ENCODE measurements around the gene H1-8.

Gene H1-8

GRCh38 chr3:129567939-129568338, 25.0 kb downstream of the H1-8 start:
- Histone ChIP-seq H3K36me3 (ENCODE audit: control insufficient read depth in 2 of 2, insufficient read depth in 2 of 2, low read length in 2 of 2) (peaks cover 8 to 16% of the 10 kb centered on the region in 2 donors), H3K9ac (ENCODE audit: low read depth in 1 of 2, low read length in 2 of 2) (no peak overlapping the region), H3K27ac (ENCODE audit: low read depth in 2 of 2, low read length in 2 of 2) (no peak overlapping the region), H3K4me1 (ENCODE audit: control insufficient read depth in 2 of 2, insufficient read depth in 2 of 2, low read length in 2 of 2) (peaks cover 0 to 4% of the 10 kb centered on the region in 2 donors), H3K27me3 (ENCODE audit: control insufficient read depth in 2 of 2, insufficient read depth in 2 of 2, low read length in 2 of 2) (no peaks in the 10 kb centered on the region), H3K4me3 (ENCODE audit: low read length in 2 of 2) (no peak overlapping the region), H3K9me3 (ENCODE audit: control insufficient read depth in 2 of 2, low read length in 2 of 2) (no peaks in the 10 kb centered on the region)

- no peak overlapping the region for H3K9ac ChIP-seq (ENCODE audit: low read depth in 1 of 2, low read length in 2 of 2)
- H3K4me1 ChIP-seq (ENCODE audit: control insufficient read depth in 2 of 2, insufficient read depth in 2 of 2, low read length in 2 of 2) = peaks cover 0 to 4% of the 10 kb centered on the region in 2 donors
- no peaks in the 10 kb centered on the region for H3K9me3 ChIP-seq (ENCODE audit: control insufficient read depth in 2 of 2, low read length in 2 of 2)
- H3K36me3 ChIP-seq (ENCODE audit: control insufficient read depth in 2 of 2, insufficient read depth in 2 of 2, low read length in 2 of 2) = peaks cover 9 to 18% of the 10 kb centered on the region in 2 donors
- H3K27me3 ChIP-seq (ENCODE audit: control insufficient read depth in 2 of 2, insufficient read depth in 2 of 2, low read length in 2 of 2) = no peaks in the 10 kb centered on the region
- H3K4me3 ChIP-seq (ENCODE audit: low read length in 2 of 2) = no peak overlapping the region
- no peak overlapping the region for H3K27ac ChIP-seq (ENCODE audit: low read depth in 2 of 2, low read length in 2 of 2)
These were observed 26.9 kb downstream of the H1-8 start for GRCh38 chr3:129569856-129570255.

- H3K9me3 ChIP-seq (ENCODE audit: control insufficient read depth in 2 of 2, low read length in 2 of 2) = no peaks in the 10 kb centered on the region
- peaks cover 6 to 14% of the 10 kb centered on the region in 2 donors for H3K36me3 ChIP-seq (ENCODE audit: control insufficient read depth in 2 of 2, insufficient read depth in 2 of 2, low read length in 2 of 2)
- H3K4me3 ChIP-seq (ENCODE audit: low read length in 2 of 2) = no peak overlapping the region
- H3K27me3 ChIP-seq (ENCODE audit: control insufficient read depth in 2 of 2, insufficient read depth in 2 of 2, low read length in 2 of 2) = no peaks in the 10 kb centered on the region
- no peak overlapping the region for H3K27ac ChIP-seq (ENCODE audit: low read depth in 2 of 2, low read length in 2 of 2)
- no peak overlapping the region for H3K9ac ChIP-seq (ENCODE audit: low read depth in 1 of 2, low read length in 2 of 2)
- H3K4me1 ChIP-seq (ENCODE audit: control insufficient read depth in 2 of 2, insufficient read depth in 2 of 2, low read length in 2 of 2) = peaks cover 10 to 14% of the 10 kb centered on the region in 2 donors
These were observed 28.9 kb downstream of the H1-8 start for GRCh38 chr3:129571605-129572547.

GRCh38 chr3:129572603-129573002, 29.6 kb downstream of the H1-8 start:
- no peaks in the 10 kb centered on the region for H3K27me3 ChIP-seq (ENCODE audit: control insufficient read depth in 2 of 2, insufficient read depth in 2 of 2, low read length in 2 of 2)
- peaks cover 13 to 16% of the 10 kb centered on the region in 2 donors for H3K4me1 ChIP-seq (ENCODE audit: control insufficient read depth in 2 of 2, insufficient read depth in 2 of 2, low read length in 2 of 2)
- no peak overlapping the region for H3K4me3 ChIP-seq (ENCODE audit: low read length in 2 of 2)
- no peaks in the 10 kb centered on the region for H3K9me3 ChIP-seq (ENCODE audit: control insufficient read depth in 2 of 2, low read length in 2 of 2)
- H3K27ac ChIP-seq (ENCODE audit: low read depth in 2 of 2, low read length in 2 of 2) = no peak overlapping the region
- H3K9ac ChIP-seq (ENCODE audit: low read depth in 1 of 2, low read length in 2 of 2) = no peak overlapping the region
- H3K36me3 ChIP-seq (ENCODE audit: control insufficient read depth in 2 of 2, insufficient read depth in 2 of 2, low read length in 2 of 2) = peaks cover 6 to 10% of the 10 kb centered on the region in 2 donors

GRCh38 chr3:129573493-129573892, 30.5 kb downstream of the H1-8 start:
- Histone ChIP-seq H3K9ac (ENCODE audit: low read depth in 1 of 2, low read length in 2 of 2) (no peak overlapping the region), H3K27me3 (ENCODE audit: control insufficient read depth in 2 of 2, insufficient read depth in 2 of 2, low read length in 2 of 2) (no peaks in the 10 kb centered on the region), H3K4me1 (ENCODE audit: control insufficient read depth in 2 of 2, insufficient read depth in 2 of 2, low read length in 2 of 2) (peaks cover 17 to 24% of the 10 kb centered on the region in 2 donors), H3K36me3 (ENCODE audit: control insufficient read depth in 2 of 2, insufficient read depth in 2 of 2, low read length in 2 of 2) (peaks cover 6 to 10% of the 10 kb centered on the region in 2 donors), H3K9me3 (ENCODE audit: control insufficient read depth in 2 of 2, low read length in 2 of 2) (no peaks in the 10 kb centered on the region), H3K27ac (ENCODE audit: low read depth in 2 of 2, low read length in 2 of 2) (no peak overlapping the region), H3K4me3 (ENCODE audit: low read length in 2 of 2) (no peak overlapping the region)

- H3K4me1 ChIP-seq (ENCODE audit: control insufficient read depth in 2 of 2, insufficient read depth in 2 of 2, low read length in 2 of 2) = peaks cover 17 to 24% of the 10 kb centered on the region in 2 donors
These were observed 31.2 kb downstream of the H1-8 start for GRCh38 chr3:129574206-129574605.

GRCh38 chr3:129575233-129575996, 32.4 kb downstream of the H1-8 start:
- H3K4me1 ChIP-seq (ENCODE audit: control insufficient read depth in 2 of 2, insufficient read depth in 2 of 2, low read length in 2 of 2) = peaks cover 17 to 24% of the 10 kb centered on the region in 2 donors
- H3K27me3 ChIP-seq (ENCODE audit: control insufficient read depth in 2 of 2, insufficient read depth in 2 of 2, low read length in 2 of 2) = no peaks in the 10 kb centered on the region
- no peak overlapping the region for H3K9ac ChIP-seq (ENCODE audit: low read depth in 1 of 2, low read length in 2 of 2)
- no peaks in the 10 kb centered on the region for H3K9me3 ChIP-seq (ENCODE audit: control insufficient read depth in 2 of 2, low read length in 2 of 2)
- H3K27ac ChIP-seq (ENCODE audit: low read depth in 2 of 2, low read length in 2 of 2) = no peak overlapping the region
- peaks cover 3 to 6% of the 10 kb centered on the region in 2 donors for H3K36me3 ChIP-seq (ENCODE audit: control insufficient read depth in 2 of 2, insufficient read depth in 2 of 2, low read length in 2 of 2)
- no peak overlapping the region for H3K4me3 ChIP-seq (ENCODE audit: low read length in 2 of 2)

More at GRCh38 chr3:129574206-129574605, 31.2 kb downstream of the H1-8 start:
- no peaks in the 10 kb centered on the region for H3K27me3 ChIP-seq (ENCODE audit: control insufficient read depth in 2 of 2, insufficient read depth in 2 of 2, low read length in 2 of 2)
- peaks cover 6 to 10% of the 10 kb centered on the region in 2 donors for H3K36me3 ChIP-seq (ENCODE audit: control insufficient read depth in 2 of 2, insufficient read depth in 2 of 2, low read length in 2 of 2)
- H3K9me3 ChIP-seq (ENCODE audit: control insufficient read depth in 2 of 2, low read length in 2 of 2) = no peaks in the 10 kb centered on the region
- no peak overlapping the region for H3K9ac ChIP-seq (ENCODE audit: low read depth in 1 of 2, low read length in 2 of 2)
- no peak overlapping the region for H3K4me3 ChIP-seq (ENCODE audit: low read length in 2 of 2)
- H3K27ac ChIP-seq (ENCODE audit: low read depth in 2 of 2, low read length in 2 of 2) = no peak overlapping the region

- peaks cover 17 to 24% of the 10 kb centered on the region in 2 donors for H3K4me1 ChIP-seq (ENCODE audit: control insufficient read depth in 2 of 2, insufficient read depth in 2 of 2, low read length in 2 of 2)
- H3K27ac ChIP-seq (ENCODE audit: low read depth in 2 of 2, low read length in 2 of 2) = peak overlapping the region in 1 of 2 donors; percentile 77
These were observed 33.0 kb downstream of the H1-8 start for GRCh38 chr3:129575997-129576384.

GRCh38 chr3:129576514-129577352, 33.8 kb downstream of the H1-8 start:
- peaks cover 17 to 24% of the 10 kb centered on the region in 2 donors for H3K4me1 ChIP-seq (ENCODE audit: control insufficient read depth in 2 of 2, insufficient read depth in 2 of 2, low read length in 2 of 2)
- H3K27me3 ChIP-seq (ENCODE audit: control insufficient read depth in 2 of 2, insufficient read depth in 2 of 2, low read length in 2 of 2) = no peaks in the 10 kb centered on the region
- no peak overlapping the region for H3K9ac ChIP-seq (ENCODE audit: low read depth in 1 of 2, low read length in 2 of 2)
- H3K27ac ChIP-seq (ENCODE audit: low read depth in 2 of 2, low read length in 2 of 2) = peak overlapping the region; percentile 77 to 79
- H3K36me3 ChIP-seq (ENCODE audit: control insufficient read depth in 2 of 2, insufficient read depth in 2 of 2, low read length in 2 of 2) = peaks cover 3 to 5% of the 10 kb centered on the region in 2 donors
- no peaks in the 10 kb centered on the region for H3K9me3 ChIP-seq (ENCODE audit: control insufficient read depth in 2 of 2, low read length in 2 of 2)
- no peak overlapping the region for H3K4me3 ChIP-seq (ENCODE audit: low read length in 2 of 2)

More at GRCh38 chr3:129575997-129576384, 33.0 kb downstream of the H1-8 start:
- peaks cover 2 to 3% of the 10 kb centered on the region in 2 donors for H3K36me3 ChIP-seq (ENCODE audit: control insufficient read depth in 2 of 2, insufficient read depth in 2 of 2, low read length in 2 of 2)
- no peaks in the 10 kb centered on the region for H3K9me3 ChIP-seq (ENCODE audit: control insufficient read depth in 2 of 2, low read length in 2 of 2)
- no peak overlapping the region for H3K9ac ChIP-seq (ENCODE audit: low read depth in 1 of 2, low read length in 2 of 2)
- no peak overlapping the region for H3K4me3 ChIP-seq (ENCODE audit: low read length in 2 of 2)
- H3K27me3 ChIP-seq (ENCODE audit: control insufficient read depth in 2 of 2, insufficient read depth in 2 of 2, low read length in 2 of 2) = no peaks in the 10 kb centered on the region
